DND-41 (cell line): ENCODE measurements around the gene PANX2.

Source experiments
- CTCF ChIP-seq: IDR thresholded peaks from 2 replicates; pipeline ENCODE4 v1.5.1; 2012; ENCODE audit warnings: borderline replicate concordance, low read length, moderate library complexity, mild to moderate bottlenecking; ENCODE audit not compliant: poor library complexity, severe bottlenecking; ENCODE audit errors: extremely low read depth
- EZH2 ChIP-seq: IDR thresholded peaks from 3 replicates; pipeline ENCODE4 v1.6.1; 2012; ENCODE audit warnings: borderline replicate concordance, low read depth, mild to moderate bottlenecking, moderate library complexity, low read length, inconsistent platforms; ENCODE audit not compliant: severe bottlenecking

GRCh38 chr22:50200461-50201190, 30.1 kb downstream of the PANX2 start, which contains the start of gene SELENOO:
- no peak for TF ChIP-seq CTCF
- TF ChIP-seq EZH2 = no peak
